TTC549 (cell line): ENCODE measurements around the gene TENM4.

Experiments
- FAIRE-seq: peaks from 2 replicates; lab custom pipeline; 2012; peaks lifted over from hg19 to GRCh38; lab: Jason Lieb, UNC

TENM4 gene

DNA sequence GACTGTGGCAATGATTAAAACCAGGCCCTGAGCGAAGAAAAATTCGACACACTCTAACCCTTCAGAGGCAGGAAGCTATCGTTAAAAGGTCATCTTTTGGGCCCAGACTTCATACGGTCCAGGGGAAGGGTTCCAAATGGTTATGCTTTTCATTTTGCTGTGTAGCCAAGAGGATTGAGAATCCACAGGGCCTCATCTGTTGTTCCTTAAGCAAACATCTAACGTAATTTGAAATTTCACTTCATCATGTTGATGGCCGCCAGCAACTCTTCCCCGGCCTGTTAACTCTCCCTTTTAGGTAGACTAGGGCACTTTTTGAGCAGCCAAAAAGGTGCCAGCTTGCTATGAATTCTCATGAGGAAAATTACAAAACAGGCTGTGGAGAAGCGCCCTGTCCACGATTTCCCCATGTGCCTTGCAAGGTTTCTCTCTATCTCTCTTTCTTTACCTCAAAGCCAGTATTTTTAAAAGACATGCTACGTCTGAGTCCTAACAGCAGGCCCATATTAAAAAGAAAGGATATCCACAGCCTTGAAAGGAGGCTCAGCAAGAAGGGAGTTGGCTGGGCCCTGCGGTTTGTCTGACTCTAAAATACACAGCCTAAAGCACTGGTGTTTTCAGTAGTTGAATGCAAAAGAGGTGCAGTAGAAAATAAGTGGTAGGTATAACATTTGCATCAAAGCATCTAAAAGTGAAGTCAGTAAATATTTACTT, 509.9 kb downstream of the TENM4 start:
- no peak for FAIRE-seq

DNA sequence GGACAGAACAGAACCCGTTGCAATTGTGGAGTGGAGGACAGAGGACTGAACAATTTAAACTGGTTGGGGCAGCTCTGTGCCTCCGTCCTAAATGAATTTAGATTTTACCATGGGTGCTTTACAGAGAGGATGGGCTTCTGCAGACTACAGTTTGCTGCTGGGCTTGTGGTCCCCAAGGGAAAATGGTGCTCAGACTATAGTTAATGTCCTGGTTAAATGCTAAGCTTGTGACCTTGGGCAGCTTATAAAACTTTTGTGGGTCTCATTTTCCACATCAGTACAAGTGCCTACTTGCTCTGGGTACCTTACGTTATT, 511.0 kb downstream of the TENM4 start:
- no peak for FAIRE-seq

DNA sequence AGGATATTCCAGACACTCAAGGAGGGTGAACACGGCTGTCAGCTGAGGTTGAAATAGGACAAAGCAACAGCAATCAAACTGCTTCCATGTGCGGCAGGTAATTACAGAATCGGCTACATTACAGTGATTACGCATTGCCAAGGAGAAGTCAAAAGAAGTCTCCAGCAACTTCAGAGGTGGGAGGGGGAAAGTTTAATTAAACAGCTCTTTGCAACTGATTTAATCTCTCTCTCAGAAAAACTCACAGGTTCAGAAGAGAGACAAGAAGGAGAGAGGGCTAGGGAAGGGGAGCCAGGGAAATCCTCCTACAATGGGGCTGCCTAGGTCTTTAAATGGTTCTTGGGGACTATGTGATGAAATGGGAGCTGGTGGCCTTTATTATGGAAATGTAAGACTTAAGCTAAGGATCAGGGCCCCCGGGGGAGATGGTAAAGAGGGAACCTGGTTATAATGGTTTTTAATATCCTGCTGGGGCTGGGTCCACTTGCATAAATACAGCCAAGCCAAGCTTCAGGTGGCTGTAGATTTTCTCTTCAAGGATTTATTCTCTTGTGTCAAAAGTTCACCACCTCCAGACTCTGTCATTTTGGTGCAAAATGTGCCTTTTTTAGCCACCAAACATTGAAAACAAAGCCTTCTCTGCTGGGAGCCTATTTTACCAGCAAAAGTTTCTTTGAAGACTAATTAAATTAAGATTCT, 511.5 kb downstream of the TENM4 start:
- no peak for FAIRE-seq

DNA sequence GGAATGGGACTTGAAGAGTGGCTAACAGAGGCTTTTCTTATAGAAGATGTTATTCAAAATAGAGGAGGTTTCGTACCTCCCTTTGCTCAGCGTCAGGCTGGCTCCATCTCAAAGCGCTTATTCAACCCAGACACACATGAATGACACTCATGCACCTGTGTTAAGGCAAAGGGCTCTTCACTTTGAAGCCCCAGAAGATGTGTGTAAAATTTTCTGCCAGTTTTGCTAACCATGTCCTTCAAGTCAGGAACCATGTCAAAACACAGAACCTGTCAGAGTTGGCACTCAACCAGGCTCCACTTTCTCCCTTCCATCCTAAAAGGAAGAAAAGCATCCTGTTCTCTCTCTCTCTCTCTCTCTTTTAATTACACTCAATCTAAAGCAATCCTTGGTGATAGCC, 513.3 kb downstream of the TENM4 start:
- FAIRE-seq: no peak

DNA sequence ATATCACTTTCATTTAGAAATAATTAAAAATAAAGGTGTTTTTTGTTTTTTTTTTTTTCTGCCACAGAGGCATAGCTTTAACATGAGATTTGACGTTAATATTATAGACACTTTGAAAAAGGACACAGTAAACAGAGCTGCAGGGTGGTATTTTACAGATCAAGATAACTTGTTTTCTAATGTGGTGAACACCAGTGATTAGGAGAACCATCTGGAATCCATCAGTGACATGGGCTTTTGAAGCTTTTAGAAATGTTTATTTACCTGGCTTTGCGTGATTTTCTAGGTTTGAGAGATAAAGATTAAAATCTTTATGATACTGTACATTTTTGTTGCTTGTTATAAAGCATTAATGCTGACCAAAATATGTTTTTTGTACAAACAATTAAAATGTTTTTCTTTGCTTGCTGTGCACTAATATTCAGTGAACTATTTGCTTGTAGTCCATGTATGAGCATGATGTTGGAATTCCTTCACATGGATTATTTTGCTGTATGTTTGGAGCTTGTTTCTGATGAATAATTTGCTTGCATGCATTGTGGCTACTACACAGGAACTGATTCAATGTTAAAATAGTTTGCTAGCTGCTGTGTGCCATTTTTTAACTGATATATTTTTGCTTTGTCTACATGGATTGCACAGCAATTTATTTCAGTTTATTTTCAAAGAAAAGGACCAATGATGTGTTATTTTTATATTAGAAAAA, 514.0 kb downstream of the TENM4 start:
- no peak for FAIRE-seq

DNA sequence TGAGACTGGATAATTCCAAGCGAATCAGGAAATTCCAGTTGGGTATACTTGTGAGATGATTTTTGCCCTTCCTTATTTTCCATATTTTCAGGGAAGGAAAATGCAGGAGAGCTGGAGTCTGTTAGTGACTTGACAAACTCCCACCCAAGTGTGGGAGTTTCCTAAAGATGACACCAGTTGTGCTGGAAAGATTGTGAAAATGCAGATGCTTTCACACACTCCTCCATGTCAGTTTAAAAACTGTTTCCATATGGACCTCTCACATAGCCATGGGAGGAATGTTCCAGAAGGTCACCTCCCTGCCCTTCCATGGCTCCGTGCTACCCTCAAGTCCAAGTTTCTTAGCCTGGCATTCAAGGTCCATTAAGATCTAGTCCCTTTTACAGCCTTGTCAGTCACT, 515.4 kb downstream of the TENM4 start:
- FAIRE-seq: no peak

DNA sequence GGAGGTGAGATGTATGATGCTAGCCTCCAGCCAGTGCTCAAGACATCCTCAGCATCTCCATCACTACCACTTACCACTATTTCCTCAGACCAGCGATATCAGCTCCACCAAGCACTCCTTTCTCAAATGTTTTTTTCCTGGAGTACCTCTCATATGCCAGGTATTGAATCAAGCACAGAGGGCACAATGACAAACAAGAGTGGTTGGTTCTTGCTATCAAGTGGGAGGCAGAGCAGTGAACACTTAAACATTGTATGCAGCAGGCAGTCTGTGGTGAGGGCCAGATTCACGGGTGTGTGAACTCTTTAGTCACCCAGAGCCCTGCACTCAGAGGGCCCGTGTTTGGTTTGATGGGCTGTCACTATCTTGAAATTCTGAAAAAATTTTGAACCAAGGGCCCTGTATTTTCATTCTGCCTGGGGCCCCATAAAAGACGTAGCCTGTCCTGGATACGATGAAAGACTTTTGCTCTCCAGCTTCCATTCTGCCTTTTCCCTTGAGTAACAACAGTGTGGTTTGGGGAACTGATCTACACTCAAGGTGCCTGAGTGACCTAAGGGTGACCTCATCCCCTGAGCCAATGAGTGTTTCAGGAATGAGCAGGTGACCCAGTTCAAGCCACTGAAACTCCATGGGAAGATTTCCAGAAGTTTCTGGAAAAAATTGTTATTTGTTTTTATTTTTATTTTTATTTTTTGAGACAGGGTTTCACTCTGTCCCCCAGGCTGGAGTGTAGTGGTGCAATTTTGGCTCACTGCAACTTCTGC, 517.8 kb downstream of the TENM4 start:
- FAIRE-seq: no peak

DNA sequence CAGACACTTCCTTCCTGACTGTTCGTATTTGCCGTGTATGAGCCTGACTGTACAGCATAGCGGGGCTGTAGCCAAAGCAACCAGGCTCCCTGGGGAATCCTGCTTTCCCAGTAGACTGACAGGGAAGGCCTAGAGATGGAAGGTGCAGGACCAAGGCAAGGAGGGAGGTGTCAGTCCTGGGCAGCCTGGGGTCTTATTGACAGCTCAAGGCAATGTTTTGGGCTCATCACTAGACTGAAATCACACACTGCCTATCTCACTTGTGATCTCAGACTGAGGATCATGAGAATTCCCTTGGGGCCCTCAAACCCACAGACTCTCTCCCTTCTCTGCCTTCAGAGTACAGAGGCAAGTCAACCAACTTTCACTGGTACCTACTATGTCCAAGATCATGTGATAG, 519.3 kb downstream of the TENM4 start:
- FAIRE-seq: no peak

DNA sequence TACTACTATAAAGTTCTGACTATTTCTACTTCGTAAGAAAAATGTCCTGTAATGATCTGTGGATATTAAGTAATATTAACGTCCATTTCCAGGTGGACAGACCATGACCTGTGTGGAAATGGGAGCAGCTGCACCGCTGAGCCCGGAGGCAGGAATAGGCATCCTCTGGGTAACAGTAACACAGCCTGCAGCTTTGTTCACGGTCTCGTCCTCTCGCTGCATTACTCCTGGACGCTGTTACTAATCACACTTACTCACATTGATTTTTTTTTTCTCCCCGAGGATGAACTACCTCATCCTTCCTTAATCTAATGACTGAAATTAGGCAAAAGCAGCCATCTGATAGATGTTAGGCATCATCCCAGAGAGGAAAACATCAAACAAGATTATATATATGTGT, 520.5 kb downstream of the TENM4 start:
- FAIRE-seq: no peak

DNA sequence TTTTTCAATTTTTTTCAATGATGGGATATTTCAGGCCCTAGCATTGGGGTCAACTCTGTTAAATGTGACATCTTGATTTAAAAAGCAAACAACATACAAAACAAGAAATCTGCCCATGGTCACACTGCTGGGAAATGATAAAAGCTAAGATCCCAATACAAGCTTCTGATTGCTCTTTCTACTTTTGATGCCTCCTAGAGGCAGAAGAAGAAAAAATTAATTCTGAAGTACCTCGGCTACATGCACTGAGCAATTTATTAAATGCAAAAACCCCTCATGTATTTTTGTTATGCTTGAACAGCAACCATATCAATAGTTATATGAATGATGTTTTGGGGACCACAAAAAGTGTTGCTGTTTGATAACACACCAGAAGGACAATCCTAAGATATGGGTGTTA, 524.1 kb downstream of the TENM4 start:
- no peak for FAIRE-seq

DNA sequence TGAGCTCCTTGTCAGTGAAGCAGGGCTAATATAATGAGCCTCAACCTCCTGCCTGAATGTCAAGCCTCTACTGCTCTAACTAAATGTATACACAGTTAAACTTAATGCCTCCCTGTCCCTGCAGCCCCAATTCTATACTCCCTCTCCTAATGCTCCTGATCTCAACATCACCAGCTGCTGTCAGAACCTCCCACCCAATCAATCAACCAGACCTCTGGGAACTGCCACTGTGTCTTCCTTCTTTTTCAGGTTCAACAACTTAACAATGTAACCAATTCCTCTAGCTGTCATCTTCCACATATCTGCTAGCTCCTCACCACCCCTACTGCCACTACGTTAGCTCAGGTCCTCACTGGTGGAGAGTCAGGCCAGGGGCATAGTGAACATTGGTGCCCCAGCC, 526.3 kb downstream of the TENM4 start:
- no peak for FAIRE-seq

DNA sequence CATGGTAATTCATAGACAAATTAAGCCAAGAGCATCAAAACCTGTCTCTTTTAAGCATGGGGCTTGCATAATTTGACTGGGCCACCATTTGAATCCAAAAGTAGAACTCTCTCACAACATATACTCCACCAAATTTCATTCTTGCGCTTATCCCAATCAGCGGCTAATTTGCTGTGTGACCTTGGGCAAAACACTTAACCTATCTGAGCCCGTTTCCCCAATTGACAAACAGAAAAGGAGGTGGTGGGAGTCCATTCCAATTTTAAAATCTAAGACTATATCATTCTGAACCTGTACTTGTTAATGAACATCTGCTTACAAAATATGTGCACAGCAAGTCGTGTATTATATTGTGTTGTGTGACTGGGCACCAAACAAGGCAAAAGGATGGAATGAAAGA, 528.1 kb downstream of the TENM4 start:
- FAIRE-seq: no peak

DNA sequence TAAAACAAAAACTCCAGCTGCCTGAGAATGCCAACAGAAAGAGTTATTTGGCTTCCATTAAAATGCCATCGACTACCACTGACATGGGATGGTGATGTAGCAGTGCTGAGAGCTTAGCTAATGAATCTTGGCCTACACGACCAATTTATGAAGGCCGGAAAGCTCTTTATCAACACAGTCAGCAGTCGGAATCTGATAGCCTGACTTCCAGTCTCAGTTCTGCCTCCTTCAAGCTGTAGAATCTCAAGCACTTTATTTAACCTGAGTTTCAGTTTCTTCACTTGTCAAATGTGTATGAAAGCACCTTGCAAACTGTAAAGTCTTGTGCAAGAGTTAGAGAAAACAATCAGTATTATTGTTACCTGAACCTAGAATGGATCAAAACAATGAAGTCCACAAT, 530.5 kb downstream of the TENM4 start:
- no peak for FAIRE-seq

DNA sequence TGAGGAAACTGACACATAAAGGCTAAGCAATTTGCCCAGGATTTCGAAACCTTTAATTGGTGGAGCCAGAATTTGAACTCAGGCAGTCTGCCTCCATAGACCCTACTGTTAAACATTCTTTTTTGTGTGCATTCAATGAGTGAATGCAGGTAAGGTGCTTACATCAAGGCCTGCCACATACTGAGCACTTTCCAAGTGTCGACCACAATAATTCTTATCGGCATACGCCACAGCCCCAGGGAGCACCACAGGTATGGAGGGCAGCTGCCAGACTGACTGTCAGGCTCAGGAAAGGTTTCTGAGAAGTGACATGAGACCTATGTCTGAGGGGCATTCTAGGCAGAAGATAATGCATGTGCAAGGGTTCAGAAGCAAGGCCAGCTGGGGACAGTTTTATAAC, 531.4 kb downstream of the TENM4 start:
- no peak for FAIRE-seq

DNA sequence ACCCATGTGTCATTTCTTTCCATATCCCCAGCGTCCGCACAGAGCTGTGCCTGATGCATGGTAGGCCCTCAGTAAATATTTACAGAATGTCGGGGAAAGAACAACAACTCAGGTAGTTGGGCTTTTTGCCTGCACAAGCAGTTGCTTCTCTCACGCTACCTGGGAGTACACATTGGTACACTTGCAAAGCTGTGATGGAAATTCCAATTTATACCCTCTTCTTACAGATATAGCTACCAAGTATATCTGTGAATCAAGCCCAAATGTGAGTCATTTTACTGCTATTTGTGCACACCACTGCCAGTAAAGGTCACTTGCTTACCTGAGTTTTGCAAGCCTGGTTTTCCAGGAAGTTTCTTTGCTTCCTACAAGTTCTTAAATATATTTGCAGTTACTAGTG, 533.2 kb downstream of the TENM4 start:
- no peak for FAIRE-seq

DNA sequence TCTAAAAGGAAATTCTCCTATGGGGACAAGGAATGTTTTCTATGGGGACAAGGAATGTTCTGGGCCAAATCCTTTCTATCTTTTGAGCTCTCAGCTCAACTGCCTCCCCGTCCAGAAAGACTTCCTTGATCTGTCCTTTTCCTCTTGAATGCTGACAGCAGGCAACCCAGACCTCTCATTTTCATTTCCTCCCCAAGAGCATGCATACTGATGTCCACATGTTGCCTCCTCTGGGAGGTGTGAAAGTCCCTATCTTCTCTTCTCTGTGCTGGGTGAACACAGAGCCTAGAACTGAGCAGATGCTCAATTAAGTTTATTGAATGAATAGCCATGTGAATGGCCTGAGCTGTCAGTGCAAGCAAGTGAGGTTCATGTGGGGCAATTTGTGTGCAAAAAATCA, 534.3 kb downstream of the TENM4 start:
- FAIRE-seq: no peak

DNA sequence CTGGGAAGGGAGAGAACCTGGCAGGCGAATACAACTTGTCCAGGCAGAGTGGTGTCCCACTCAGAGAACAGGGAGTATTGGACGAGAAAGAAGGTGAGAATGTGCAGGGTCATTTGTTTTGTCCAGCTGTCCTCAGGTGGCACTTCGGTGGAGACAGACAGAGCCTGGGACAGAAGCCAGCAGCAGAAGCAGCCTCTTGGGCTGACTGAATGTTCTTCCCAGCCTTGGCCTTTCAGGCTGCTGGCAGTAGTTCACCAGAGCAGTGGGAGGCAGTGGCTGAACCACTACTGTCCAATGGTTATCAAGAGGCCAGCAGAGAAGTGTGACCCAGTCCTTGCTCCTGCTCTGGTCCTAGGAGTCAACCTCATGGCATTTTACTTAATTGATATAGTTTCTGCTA, 535.1 kb downstream of the TENM4 start:
- FAIRE-seq: no peak

DNA sequence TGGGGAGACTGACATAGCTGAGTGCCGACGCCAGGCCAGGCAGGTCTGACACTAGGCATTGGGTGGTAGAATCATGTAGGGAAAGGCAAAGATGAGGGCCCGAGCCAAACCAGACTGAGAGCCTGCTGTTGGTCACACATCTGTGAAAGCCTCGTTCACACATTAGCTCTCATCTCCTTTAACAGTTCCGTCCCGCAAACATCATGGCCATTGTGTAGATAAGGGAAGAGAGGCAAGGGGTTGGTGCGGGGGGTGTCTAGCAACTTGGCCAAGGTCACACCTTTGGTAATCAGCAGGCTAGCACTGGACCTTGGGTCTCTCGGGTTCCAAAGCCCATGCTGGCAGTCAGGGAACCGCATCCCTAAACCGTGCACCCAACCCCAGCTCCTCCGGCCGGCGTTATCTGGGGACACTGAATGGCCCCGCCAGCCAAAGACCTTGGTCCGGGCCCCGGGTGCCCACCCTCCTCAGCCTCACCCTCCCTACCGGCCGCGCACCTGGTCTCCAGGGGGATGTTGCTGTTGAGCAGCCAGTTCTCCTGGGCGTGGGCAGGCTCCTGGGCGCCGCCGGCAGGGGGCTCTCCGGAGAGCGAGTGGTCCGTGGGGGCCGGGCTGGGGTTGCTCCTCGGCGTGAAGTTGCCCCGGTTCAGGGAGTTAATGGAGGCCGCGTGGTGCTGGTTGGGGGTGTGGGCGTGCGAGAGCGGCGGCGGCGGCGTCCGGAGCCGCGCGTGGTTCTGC, 537.9 kb downstream of the TENM4 start:
- no peak for FAIRE-seq

DNA sequence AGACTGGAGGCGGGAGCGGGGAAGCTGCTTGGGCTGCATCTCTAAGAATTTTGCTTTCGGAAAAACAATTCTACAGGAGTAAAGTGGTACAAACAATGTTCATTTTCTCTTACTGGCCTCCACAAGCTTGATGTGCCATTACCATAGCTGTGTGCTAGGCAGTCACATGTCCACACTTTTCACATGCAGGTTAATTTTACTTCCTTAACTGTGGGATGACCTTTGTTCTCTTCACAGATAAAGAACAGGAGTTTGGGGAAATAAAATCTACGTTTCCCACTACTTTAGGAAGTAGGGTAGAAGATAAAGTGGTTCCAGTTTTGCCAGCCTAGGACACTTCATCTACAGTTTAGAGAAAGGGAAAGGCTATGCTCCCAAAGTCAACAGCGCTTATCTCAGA, 539.0 kb downstream of the TENM4 start:
- FAIRE-seq: no peak

DNA sequence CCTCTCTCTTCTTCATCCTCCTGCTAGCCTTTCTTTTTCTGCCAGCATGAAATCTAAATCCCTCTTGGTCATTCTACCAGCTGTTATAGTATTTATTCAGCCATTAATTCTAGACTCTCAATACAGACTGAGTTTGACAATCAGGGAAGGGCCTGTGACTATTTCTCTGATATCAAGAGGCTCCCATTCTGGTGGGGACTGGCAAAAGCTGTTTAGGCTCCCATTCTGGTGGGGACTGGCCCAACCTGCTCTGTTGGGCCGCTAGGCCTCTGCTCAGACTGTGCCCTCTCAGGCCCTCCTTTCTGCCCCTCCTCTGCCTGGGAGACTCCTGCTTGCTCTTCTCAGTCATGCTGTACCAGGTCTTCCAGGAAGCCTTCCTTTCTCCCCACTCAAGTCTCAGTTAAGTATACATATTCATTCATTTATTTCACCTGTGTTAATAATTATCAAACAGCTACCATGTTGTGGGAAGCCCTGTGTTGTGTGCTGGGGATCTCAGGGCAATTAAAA, 542.5 kb downstream of the TENM4 start:
- no peak for FAIRE-seq

DNA sequence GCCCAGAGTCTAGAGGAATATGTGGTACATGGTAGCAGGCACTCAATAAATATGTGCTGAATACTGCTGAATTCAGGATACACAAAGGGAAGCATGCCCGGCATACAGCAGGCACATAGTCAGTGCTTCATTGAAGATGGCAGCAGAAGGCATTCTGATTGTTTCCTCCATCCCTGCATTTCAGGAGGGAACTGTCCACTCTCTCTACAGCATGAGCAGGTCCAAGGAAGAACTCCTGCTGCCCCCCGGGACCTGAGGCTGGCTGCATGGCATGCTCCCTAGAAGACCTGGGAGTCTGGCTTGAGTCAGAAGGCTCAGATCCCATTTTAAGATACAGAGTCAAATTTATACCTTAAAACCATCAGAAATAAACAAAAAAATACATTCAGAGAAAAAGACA, 546.8 kb downstream of the TENM4 start:
- no peak for FAIRE-seq

DNA sequence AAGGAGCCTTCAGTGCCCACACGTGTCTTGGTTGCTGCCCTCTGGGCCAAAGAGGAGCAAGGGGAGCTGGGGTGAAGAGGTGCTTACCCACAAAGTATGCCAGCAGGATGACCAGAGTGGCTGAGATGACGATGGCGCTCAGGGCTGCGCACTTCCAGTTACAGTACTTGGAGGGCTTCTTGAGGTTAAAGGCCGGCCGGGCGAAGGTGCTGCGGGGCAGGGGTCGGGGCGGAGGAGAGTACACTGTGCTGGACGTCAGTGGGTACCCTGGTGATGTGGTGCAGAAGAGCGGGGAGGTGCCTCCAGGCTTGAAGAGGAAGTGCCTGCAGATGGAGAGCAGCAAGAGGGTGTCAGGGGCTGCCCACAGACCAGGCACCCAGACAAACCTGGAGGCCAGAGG, 551.1 kb downstream of the TENM4 start:
- no peak for FAIRE-seq
